Daoy (cell line): ENCODE measurements around the gene TMEM171. TPM values are rescaled to one million over a fixed set of nuclear protein-coding genes. Genes with fewer than 3 reads are reported as not detected.

Experiments used
- total RNA-seq: library from RNA; depleted of rRNA; stranded (reverse); fragments of >200 nt; shearing (Covaris generic); gene quantifications from 2 replicates; pipeline ENCODE4 v1.2.3, GENCODE V29; 2014; rRNA removed

Gene TMEM171
- total RNA-seq, 1 experiment from 2014 or later: 4.6 TPM

Other genes starting within 250 kb of the TMEM171 start
- gene FCHO2, start 164.5 kb upstream of the TMEM171 start, total RNA-seq: 6.0 and 8.2 TPM in 2 replicates
- not detected in 2 replicates for gene TMEM174, start 52.6 kb downstream of the TMEM171 start, total RNA-seq